GM12872 (cell line): ENCODE results near the gene BAX.

Experiments
- CTCF ChIP-seq: IDR thresholded peaks from 3 replicates; pipeline ENCODE4 v1.5.1; 2011; ENCODE audit warnings: low read depth, mild to moderate bottlenecking, low read length, moderate library complexity; ENCODE audit not compliant: insufficient read depth

The BAX gene

GRCh38 chr19:48966541-48967345 is 12.1 kb downstream of the BAX start:
- no peak for TF ChIP-seq CTCF

GRCh38 chr19:48967346-48968178 is 12.9 kb downstream of the BAX start:
- no peak for TF ChIP-seq CTCF

GRCh38 chr19:48968179-48968661 is 13.5 kb downstream of the BAX start:
- TF ChIP-seq CTCF = no peak

GRCh38 chr19:48968813-48969218 is 14.1 kb downstream of the BAX start:
- no peak for TF ChIP-seq CTCF

- no peak for TF ChIP-seq CTCF
Measured at GRCh38 chr19:48969276-48970138, 14.8 kb downstream of the BAX start.

GRCh38 chr19:48970139-48970766 is 15.6 kb downstream of the BAX start:
- TF ChIP-seq CTCF = no peak
